ENCODE data around the gene SCEL.
"Not testable (repeated sequence)": the region's sequence is repeated elsewhere in the genome, so short reads cannot be mapped to it uniquely, and the experiment has no call there.

Gene SCEL

GRCh38 chr13:77653301-77653700 lies 117.8 kb downstream of the SCEL start:
- H3K4me3 ChIP-seq (ENCODE audit: low read depth, low read length): no peak overlapping the region
- no peak for DNase-seq (ENCODE audit: low read depth, low spot score)
- in situ Hi-C loops (cut with HindIII; ENCODE audit: low sequenced_read_pairs): no loop called here
- TF ChIP-seq, protein P1, sequence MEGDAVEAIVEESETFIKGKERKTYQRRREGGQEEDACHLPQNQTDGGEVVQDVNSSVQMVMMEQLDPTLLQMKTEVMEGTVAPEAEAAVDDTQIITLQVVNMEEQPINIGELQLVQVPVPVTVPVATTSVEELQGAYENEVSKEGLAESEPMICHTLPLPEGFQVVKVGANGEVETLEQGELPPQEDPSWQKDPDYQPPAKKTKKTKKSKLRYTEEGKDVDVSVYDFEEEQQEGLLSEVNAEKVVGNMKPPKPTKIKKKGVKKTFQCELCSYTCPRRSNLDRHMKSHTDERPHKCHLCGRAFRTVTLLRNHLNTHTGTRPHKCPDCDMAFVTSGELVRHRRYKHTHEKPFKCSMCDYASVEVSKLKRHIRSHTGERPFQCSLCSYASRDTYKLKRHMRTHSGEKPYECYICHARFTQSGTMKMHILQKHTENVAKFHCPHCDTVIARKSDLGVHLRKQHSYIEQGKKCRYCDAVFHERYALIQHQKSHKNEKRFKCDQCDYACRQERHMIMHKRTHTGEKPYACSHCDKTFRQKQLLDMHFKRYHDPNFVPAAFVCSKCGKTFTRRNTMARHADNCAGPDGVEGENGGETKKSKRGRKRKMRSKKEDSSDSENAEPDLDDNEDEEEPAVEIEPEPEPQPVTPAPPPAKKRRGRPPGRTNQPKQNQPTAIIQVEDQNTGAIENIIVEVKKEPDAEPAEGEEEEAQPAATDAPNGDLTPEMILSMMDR (IDR thresholded peaks at IDR 0.05; ENCODE audit: low read depth, low read length): no peak

DNA sequence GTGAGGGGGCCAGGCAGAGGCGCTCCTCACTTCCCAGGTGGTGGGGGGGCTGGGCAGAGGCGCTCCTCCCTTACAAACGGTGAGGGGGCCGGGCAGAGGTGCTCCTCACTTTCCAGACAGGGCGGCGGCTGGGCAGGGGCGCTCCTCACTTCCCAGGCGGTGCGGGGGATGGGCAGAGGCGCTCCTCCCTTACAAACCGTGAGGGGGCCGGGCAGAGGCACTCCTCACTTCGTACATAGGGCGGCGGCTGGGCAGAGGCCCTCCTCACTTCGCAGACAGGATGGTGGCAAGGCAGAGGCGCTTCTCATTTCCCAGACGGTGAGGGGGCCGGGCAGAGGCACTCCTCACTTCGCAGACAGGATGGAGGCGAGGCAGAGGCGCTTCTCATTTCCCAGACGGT lies 124.5 kb downstream of the SCEL start:
- DNase-seq (ENCODE audit: low read depth, low spot score); H3K4me3 ChIP-seq (ENCODE audit: low read depth, low read length); in situ Hi-C loops (cut with HindIII; ENCODE audit: low sequenced_read_pairs): not testable (repeated sequence)

GRCh38 chr13:77660841-77661250 lies 125.3 kb downstream of the SCEL start:
- TF ChIP-seq, protein P1 (IDR thresholded peaks at IDR 0.05; ENCODE audit: low read depth, low read length): no peak
- H3K4me3 ChIP-seq (ENCODE audit: low read depth, low read length): no peak overlapping the region
- DNase-seq (ENCODE audit: low read depth, low spot score): no peak
- in situ Hi-C loops (cut with HindIII; ENCODE audit: low sequenced_read_pairs): no loop called here

DNA sequence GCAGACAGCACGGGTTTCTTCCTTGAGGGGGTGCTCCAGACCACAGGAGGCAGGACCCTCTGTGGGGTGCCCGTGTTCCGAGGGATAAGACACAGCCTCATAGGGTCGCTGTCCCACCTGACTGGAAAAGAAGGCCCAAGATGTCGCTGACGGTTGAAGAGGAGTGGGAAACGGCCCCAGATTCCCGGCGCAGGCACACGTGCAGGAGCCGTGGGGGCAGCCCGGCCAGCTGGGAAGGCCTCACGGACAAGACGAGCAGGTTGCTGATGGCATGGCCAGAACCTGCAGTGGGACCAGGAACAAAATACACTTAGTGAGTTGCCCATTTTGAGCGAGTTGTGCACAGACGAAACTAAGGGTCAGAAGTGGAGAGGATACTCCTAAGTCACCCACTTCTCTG lies 126.8 kb downstream of the SCEL start:
- in situ Hi-C loops (cut with HindIII; ENCODE audit: low sequenced_read_pairs); DNase-seq (ENCODE audit: low read depth, low spot score); H3K4me3 ChIP-seq (ENCODE audit: low read depth, low read length): not testable (repeated sequence)

DNA sequence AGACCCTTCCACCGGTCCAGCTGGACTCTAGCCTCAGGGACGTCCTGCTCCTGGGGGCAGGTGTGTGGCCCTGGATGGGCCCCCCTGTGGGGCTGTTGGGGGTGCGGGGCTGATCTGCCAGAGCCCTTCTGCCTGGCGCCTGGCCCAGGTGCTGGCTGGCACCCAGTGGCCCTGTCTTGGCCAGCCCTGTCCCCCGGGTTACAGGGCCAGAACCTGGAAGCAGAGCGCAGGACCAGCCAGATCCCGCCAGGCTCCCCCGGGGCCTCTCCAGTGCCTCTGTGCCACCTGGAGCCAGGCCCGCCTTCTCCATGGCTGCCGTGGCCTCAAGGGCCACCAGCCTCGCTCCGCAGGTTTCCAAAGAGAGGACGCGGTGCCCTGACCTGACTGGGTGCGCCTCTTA lies 127.3 kb downstream of the SCEL start:
- H3K4me3 ChIP-seq (ENCODE audit: low read depth, low read length); in situ Hi-C loops (cut with HindIII; ENCODE audit: low sequenced_read_pairs); DNase-seq (ENCODE audit: low read depth, low spot score): not testable (repeated sequence)

DNA sequence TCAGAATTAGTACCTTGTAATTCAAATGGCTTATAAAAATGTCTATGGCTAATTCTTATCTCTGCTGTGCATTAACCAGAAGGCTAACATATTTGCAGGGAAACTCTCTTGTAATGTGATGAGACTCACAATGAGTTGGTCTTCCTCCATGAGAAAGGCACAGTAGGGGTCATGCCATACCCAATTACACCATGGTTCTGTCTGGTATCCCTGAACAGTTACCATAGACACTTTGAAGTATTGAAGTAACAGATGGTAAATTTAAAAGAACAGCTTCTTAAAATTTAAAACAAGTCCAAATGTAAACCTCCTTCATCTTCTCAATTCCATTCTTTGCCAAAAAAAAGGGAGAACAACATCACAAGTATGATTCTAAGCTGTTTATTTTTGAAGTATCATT lies 139.3 kb downstream of the SCEL start:
- in situ Hi-C loops (cut with HindIII; ENCODE audit: low sequenced_read_pairs): no loop called here
- DNase-seq (ENCODE audit: low read depth, low spot score): no peak
- TF ChIP-seq, protein P1 (IDR thresholded peaks at IDR 0.05; ENCODE audit: low read depth, low read length): no peak
- no peak overlapping the region for H3K4me3 ChIP-seq (ENCODE audit: low read depth, low read length)

GRCh38 chr13:77678691-77679235 lies 143.3 kb downstream of the SCEL start:
- in situ Hi-C loops (cut with HindIII; ENCODE audit: low sequenced_read_pairs): no loop called here
- DNase-seq (ENCODE audit: low read depth, low spot score): peak; percentile 38
- TF ChIP-seq, protein P1 (IDR thresholded peaks at IDR 0.05; ENCODE audit: low read depth, low read length): no peak

DNA sequence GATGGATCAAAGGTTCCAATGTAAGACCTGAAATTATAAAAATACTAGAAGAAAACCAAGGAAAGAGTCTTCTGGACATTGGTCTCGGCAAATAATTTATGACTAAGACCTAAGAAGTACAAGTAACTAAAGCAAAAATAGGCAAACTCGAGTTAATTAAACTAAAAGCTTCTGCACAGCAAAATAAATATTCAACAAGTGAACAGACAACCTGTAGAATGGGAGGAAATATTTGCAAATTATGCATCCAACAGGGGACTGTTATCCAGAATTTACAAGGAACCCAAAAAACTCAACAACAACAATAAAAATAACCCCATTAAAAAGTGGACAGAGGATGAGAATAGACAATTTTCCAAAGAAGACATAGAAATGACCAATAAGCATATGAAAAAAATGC lies 152.3 kb downstream of the SCEL start:
- TF ChIP-seq, protein P1 (IDR thresholded peaks at IDR 0.05; ENCODE audit: low read depth, low read length): no peak
- no peak overlapping the region for H3K4me3 ChIP-seq (ENCODE audit: low read depth, low read length)
- no peak for DNase-seq (ENCODE audit: low read depth, low spot score)
- in situ Hi-C loops (cut with HindIII; ENCODE audit: low sequenced_read_pairs): no loop called here

More at GRCh38 chr13:77678691-77679235, 143.3 kb downstream of the SCEL start:
- H3K4me3 ChIP-seq (ENCODE audit: low read depth, low read length): no peak overlapping the region
